ENCODE measurements around the gene KCNG2.

The KCNG2 gene

DNA sequence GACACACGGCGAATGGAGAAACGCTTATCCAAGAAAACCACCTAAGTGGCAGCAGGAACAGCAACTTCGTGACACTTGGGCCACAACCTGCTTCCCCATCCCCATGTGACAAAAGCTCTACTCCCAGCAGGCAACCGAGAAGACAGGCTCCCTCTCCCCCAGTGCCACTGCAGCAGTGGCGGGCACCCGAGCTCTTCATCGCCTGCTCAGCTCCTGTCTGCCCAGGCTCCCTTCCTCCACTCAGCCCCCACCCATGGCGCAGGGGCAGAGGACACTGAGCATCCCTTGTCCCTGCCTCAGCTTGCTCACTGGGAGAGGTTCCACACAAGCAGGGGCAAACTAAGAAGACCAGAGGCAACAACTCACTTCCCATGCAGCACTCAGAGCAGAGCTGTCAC lies 130.8 kb downstream of the KCNG2 start:
- no peak for DNase-seq

DNA sequence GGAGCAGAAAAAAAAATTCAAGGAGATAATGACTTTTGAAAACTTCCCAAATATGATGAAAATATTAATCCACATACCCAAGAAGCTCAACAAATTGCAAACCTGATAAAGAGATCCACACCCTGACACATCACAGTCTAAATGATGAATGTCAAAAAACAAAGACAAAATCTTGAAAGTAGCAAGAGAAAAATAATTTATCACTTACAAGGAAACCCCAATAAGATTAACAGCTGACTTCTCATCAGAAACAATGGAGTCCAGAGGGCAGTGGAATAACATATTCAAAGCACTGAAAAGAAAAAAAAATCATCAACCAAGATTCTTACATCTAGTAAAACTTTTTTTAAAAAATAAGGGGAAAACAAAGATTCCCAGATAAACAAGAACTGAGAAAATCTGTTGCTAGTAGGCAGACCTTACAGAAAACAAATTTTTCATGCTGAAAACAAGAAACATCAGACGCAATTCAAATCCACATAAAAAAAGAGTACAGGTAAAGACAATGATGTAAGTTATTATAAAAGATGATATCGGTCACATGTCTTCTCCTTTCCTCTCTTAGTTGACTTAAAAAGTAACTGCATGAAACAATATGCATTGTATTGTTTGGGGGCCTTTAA lies 132.4 kb downstream of the KCNG2 start:
- DNase-seq: no peak

- DNase-seq: no peak
These were observed 133.7 kb downstream of the KCNG2 start for GRCh38 chr18:79931475-79931874.

GRCh38 chr18:79932907-79933306 lies 135.2 kb downstream of the KCNG2 start:
- no peak for DNase-seq

- DNase-seq: no peak
These were observed 136.0 kb downstream of the KCNG2 start for GRCh38 chr18:79933765-79934164.

DNA sequence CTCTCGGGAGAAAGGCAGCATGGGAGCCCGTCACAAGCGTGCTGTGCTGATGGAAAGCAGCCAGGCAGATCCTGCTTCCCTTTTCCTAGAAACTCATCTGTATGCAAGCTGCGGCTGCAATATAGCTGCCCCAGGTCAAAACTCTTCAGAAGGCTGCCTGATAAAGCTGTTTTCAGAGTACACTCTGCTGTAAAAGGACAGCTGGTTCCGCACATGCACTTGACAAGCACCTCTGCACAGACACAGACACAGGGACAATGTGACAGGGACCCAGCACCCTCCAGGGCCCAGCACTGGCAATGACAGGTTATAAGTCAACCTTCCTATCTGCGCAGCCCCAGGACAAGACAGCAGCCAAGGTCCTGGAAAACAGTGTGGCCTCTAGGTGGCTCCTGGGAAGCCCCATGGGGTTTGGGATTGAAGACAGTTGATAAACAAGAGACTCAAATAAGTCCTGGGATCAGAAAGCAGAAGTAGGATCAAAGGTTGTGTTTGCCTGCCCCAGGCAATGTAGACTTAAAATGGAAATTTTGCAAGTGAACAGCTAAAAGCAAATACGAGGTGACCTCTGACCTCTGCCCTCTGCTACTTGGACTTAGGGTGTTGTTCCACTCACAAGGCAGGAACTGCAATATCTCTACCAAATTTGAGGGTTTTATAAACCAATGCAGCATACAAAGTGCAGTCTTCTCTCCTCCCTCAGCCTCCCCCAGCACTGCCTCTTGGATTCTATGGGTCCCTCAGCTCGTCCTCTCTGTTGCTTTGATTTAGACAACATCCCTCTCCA lies 136.8 kb downstream of the KCNG2 start:
- DNase-seq: no peak

GRCh38 chr18:79935098-79935480 lies 137.4 kb downstream of the KCNG2 start:
- DNase-seq: no peak

GRCh38 chr18:79935499-79935898 lies 137.8 kb downstream of the KCNG2 start:
- no peak for DNase-seq

GRCh38 chr18:79935925-79936324 lies 138.2 kb downstream of the KCNG2 start:
- no peak for DNase-seq

DNA sequence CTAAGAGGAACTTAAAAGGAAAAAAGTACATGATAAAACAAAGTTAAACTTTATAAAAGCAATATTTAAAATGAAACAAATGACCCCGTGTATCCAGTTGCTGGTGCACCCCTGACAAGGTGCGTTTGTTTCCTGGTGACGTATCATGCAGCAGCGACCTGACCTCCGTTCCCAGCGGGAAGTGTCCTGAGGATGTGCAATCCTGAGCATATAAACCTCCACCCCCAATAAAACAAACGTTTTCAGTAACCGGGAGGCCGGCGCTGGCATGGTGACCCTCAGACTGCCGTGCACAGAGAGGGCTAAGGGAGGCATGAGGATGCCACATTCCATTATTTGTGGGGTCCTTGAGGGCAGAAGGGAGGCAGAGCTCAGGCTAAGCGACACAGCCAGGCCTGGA lies 138.9 kb downstream of the KCNG2 start:
- no peak for DNase-seq

GRCh38 chr18:79937103-79937860 lies 139.5 kb downstream of the KCNG2 start:
- DNase-seq: no peak

DNA sequence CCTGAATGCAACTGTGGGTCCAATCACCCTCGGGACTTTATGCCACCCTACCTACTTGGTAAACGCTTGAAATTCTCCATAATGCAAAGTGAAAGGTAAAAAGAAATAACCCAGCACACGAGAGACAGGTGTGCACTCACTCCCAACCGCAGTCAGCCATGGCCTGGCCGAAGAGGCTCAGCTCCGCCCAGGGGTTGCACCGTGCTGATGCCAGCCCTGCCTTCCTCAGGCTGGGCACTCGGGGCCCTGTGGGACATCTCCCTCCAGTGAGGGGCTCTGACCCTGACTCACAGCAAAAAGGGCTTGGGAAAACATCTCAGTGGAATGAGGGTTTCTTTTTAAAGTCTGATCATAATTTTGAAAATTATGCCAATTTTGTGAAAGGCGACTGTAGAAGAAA lies 140.5 kb downstream of the KCNG2 start:
- no peak for DNase-seq

DNA sequence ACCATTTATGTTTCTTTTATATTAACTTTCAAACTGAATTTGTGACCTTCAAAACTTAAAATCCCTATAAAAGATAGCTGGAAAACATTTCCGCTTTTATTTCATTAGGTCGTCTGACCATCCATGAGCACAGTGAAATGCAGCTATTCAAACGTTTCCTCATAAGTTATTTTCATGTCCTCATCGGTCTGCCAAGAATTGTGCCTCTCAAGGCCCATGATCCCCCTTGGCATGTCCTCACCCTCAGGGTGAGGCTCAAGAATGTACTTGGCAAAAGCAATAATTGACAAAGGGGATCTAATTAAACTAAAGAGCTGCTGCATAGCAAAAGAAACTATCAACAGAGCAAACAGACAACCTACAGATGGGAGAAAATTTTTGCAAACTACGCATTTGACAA lies 141.4 kb downstream of the KCNG2 start:
- no peak for DNase-seq

DNA sequence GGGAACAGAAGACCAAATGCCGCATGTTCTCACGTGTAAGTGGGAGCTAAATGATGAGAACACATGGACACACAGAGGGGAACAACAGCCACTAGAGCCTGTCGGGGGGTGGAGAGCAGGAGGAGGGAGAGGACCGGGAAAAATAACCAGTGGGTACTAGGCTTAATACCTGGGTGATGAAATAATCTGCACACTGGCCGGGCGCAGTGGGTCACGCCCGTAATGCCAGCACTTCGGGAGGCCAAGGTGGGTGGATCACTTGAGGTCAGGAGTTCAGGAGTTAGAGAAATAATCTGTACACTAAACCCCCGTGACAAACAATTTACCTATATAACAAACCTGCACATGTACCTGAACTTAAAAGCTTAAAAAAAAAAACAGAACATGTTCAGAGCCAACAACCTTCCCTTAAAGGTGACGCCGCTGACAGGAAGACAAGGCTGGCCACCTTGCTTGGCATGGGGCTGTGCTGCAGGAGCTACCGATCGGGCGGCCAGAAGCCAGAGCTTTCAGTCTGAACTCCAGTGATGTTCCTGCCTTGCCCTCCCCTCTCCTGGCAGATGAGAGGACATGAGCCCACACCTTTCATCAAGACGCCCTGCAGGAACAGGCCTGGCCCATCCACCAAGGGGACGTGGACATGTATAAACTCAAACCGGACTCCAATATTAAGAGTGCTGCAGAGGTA lies 142.5 kb downstream of the KCNG2 start:
- DNase-seq: no peak

- no peak for DNase-seq
These were observed 143.2 kb downstream of the KCNG2 start for GRCh38 chr18:79940814-79941472.

DNA sequence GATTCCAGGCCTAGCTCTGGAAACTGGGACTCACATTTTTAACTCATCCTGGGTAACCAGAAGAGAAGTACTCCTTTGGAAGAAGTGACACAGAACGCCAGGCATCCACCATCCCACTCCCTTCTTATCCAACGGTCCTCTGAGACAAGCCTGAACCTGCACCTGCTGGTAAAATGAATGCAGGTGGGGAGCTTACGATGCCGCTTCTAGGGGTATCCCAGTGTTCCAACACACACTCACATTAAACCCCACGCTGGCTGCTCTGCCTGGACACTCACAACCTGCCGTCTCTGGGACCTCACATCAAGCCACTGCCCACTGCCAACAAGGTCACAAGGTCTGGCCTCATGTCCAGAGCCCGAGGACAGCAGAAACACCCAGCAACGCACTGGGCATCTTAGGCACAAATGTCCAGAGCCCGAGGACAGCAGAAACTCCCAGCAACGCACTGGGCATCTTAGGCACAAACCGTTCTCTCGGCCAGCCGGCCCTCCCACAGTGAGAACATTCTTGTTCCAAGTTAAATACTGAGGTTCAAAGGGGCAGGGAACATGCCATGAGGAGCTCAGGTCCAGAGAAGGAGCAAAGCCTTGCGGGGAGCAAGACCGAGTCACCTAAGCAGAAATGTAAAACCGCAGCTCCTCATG lies 143.9 kb downstream of the KCNG2 start:
- no peak for DNase-seq

GRCh38 chr18:79942211-79942610 lies 144.5 kb downstream of the KCNG2 start:
- no peak for DNase-seq

- DNase-seq: no peak
These were observed 145.3 kb downstream of the KCNG2 start for GRCh38 chr18:79942786-79943607.

DNA sequence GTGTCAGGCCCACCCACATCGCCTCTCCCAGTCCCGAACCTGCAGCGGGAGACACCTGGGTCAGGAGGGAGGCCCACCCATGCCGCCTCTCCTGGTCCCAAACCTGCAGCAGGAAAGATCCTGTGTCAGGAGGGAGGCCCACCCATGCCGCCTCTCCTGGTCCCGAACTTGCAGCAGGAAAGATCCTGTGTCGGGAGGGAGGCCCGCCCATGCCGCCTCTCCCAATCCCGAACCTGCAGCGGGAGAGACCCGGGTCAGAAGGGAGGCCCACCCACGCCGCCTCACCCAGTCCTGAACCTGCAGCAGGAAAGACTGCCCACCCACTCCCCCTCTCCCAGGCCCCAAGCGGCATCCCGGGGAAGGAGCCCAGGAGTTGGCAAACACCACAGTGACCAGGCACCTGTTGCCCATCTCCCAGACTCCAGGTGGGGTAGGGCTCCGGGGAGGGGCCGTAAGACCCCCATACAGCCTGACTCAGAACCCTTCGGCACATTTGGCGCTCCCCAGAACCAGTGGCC lies 145.9 kb downstream of the KCNG2 start:
- no peak for DNase-seq

GRCh38 chr18:79944126-79944731 lies 146.5 kb downstream of the KCNG2 start:
- DNase-seq: no peak

DNA sequence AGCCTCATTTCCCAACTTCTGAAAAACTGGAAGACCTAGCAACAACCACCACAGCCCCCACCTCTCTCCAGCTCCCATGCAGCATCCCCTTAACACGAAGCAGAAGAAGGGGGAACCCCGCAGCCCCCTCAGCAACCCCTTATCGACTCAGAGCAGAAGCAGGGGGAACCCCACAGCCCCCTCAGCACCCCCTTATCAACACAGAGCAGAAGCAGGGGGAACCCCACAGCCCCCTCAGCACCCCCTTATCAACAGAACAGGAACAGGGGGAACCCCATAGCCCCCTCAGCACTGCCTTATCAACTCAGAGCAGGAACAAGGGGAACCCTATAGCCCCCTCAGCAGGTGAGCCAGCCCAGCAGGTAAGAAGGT lies 147.0 kb downstream of the KCNG2 start:
- DNase-seq: no peak
